Medulla oblongata (tissue), 1 donor: ENCODE measurements around the gene TFEB.

Experiments used
- DNase-seq: peaks from one replicate; pipeline ENCODE4 v3.0.0-alpha.2; 2015; ENCODE audit errors: extremely low spot score

The TFEB gene

DNA sequence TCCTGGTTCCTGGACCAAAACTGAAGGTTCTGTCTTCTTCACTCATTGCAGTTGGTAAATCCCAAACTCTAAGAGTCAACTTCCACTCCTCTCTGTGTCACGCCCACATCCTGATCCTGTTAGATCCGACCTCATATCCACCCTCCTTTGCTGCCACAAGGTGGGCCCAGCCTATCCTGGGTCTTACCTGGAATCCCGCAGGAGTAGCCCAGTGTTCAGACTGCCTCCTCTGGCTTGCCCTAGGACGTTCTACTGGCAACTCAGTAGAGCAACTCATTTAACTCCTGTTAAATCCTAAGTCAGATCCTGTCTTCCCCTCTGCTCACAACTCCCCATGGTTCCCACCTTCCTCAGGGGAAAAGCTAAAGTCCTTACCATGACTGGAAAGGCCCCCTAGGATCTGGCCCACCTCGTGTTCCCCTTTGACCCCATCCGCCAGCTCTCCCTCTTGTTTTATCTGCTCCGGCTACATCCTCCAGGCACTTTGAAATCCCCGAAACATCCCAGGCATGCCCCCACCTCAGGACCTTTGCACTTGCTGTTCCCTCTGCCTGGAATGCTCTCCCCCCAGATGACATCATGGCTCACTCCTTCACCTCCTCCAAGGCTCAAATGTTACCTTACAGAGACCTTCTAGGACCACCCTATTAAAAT, 43.9 kb downstream of the TFEB start:
- DNase-seq: peak; percentile 12

DNA sequence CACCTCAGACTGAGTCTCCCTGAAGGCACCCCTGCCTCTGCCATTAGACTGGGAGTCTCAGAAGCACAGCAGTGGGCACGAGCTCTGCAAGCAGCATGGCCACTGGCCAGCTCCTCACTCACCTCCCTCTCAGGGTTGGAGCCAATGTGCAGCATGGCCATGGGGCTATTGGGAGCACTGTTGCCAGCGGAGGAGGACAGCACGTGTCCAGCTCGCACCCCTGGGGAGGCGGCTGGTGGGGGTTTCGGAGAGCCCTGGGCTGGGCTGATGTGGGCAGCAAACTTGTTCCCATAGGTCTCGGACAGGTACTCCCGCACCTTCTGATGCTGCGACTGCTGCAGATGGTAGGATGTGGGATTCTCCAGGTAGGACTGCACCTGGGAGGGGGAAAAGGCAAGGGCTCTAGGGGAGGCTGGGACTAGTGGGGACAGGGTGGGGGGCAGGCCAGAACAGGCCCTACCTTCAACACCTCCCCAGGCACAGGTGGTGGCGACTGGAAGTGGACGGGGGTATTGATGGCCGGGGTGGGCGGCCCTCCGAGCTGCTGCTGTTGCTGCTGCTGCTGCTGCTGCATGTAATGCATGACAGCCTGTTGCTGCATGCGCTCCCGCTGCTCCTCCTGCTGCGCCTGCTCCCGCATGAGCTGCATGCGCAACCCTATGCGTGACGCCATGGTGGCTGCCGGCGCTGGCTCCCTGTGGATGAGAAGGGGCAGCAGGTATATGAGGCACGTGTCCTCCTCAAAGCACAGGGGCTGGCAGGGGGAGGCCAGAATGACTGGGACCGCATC, 44.7 kb downstream of the TFEB start:
- DNase-seq: no peak

GRCh38 chr6:41689171-41690008, 46.0 kb downstream of the TFEB start:
- DNase-seq: peak; percentile 38

DNA sequence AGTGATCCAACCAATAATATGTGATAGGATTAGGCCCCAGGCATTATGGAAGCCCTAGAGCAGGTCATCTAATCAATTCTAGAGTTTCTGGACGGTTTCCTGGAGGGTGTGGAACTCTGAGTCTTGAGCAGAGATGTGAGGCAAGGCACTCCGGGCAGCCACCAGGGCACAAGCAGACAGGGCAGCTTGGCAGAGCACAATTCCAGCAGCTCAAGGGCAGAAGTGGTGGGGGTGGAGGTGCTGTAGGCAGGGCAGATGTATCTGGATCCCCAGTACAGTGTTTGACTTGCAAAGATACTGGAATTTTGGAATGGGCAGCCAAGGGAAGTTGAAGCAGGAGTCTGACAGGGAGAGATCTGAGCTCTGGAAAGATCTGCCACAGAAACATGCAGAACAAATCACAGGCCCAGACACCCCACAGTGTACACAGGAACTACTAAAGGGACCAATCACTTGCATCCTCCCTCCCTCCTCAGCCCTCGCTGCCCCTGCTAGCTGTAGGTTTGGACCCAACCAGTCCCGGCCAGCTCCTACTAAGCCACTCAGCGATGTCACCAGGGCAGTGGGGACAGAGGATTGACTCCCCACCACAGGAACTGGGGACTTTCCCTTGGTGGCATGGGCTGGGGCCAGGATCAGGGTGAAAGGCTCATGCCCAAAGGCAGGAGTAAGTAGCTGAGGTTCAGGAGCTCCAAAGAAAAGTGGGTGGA, 47.0 kb downstream of the TFEB start:
- peak; percentile 54 for DNase-seq

GRCh38 chr6:41687501-41688175, 47.8 kb downstream of the TFEB start:
- DNase-seq: no peak

- DNase-seq: no peak
Observed at GRCh38 chr6:41685641-41686380, 49.6 kb downstream of the TFEB start.

DNA sequence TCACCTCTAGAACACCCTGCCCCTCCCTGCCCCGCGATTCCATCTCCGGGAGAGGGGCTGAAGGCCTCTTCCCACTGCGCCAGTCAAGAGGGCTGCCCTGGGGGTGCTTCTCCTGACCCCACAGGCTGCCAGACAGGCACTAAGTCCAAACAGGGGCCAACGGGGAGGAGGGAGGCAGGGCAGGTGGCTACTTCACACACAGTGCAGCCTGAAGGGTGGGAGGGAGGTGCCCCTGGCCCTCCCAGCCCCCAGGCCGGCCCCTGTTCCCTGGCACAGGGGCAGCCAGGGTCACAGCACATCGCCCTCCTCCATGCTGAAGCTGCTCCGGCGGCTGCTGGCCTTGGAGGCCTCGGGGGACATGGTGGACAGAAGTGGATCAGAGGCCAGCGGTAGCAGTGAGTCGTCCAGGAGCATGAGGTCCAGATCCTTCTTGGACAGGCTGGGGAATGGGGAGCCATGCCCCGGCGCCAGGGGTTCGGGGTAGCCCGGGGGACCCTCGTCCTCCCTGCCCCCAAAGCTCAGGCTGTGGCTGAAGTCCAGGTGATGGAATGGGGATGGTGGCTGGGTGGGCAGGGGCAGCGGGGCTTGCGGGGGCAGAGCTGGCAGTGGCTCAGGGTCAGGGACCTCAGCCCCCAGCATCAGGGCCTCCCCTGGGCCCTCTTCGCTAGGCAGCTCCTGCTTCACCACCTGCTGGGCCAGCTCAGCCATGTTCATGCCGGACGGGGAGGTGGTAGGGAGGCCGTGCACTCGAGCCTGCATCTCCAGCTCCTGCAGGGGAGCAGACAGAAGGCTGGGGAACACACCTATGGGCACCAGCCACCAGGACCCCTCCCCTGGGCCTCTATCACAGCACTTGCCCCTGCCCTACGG, 50.9 kb downstream of the TFEB start:
- DNase-seq: no peak

DNA sequence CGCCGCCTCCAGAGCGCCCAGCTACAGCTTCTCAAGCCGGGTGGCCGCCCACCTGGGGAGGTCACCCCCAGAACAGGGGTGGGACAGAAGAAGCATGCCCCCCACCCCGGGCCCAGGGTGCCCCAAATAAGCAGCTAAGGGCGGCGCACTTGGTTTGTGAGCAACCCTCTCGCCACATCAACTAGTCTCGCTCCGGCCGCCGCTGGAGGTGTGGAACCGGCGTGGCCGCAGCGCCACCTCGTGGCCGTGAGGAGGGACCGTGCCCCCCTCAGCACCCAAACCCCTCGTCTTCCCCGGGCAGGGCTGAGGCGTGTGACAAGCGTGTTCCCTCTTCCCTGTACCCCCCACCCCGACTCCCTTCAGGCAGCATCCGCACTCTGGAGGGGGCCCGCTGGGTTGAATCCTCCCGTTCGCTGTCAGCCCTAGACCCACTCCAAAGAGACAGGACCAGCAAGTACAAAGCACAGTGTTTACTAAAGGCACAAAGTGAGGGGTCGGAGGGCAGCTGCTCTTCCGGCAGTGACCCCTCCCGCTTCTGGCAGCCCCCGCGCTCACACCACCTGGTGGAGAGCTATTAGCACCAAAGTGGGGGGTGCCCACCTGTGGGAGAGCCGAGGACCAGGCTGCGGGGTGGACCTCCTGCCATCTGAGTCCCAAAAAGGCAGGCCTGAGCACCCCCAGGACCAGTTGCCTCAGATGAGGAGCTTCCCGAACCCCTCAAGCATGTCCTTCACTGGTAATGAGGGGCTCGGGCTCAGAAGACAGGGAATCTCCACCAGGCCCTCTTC, 51.7 kb downstream of the TFEB start:
- DNase-seq: peak; percentile 88

- no peak for DNase-seq
Observed at GRCh38 chr6:41683273-41683522, 52.2 kb downstream of the TFEB start.

- no peak for DNase-seq
Observed at GRCh38 chr6:41682497-41683272, 52.7 kb downstream of the TFEB start.

- peak; percentile 94 for DNase-seq
Observed at GRCh38 chr6:41682056-41682477, 53.3 kb downstream of the TFEB start.

GRCh38 chr6:41680182-41680965, 55.0 kb downstream of the TFEB start:
- DNase-seq: no peak

- no peak for DNase-seq
Observed at GRCh38 chr6:41679696-41680095, 55.7 kb downstream of the TFEB start.

DNA sequence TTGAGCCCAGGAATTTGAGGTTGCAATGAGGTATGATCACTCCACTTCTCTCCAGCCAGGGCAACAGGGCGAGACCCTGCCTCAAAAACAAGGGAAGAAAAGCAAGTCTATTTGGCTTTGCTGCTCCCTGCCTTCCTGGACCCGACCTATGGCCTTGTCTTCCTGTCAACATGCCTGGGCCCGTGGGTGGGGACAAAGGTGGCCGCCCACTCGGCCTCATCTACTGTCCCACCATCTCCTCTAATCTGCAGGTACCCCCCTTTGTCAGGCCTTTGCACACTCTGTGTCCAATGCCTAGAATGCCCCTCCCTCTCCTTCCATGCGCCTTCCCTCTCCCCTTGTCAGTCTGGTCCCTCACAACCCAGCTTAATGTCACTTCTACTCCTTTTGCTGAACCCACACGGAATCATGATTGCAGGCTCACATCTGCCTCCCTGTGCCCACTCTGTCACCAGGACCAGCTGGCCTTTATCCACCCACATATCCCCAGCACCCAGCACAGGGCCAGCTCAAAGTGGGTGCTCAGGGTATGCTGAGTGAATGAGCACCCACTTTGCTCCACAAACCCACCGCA, 56.8 kb downstream of the TFEB start:
- DNase-seq: no peak

GRCh38 chr6:41677124-41677921, 58.1 kb downstream of the TFEB start:
- DNase-seq: no peak

- DNase-seq: no peak
Observed at GRCh38 chr6:41676431-41676830, 59.0 kb downstream of the TFEB start.
